Measurements from ENCODE around the gene SLC25A6. TPM values are rescaled to one million over a fixed set of nuclear protein-coding genes. Genes with fewer than 3 reads are reported as not detected.

The SLC25A6 gene
- total RNA-seq, 3 donors from 2014 or later = 518 to 544 (median 518) TPM

Other genes starting within 250 kb of the SLC25A6 start
- gene CRLF2, start 179.5 kb downstream of the SLC25A6 start, total RNA-seq = under 1 TPM in 2 of 3 donors, not detected in 1; 0.30 to 0.38 TPM
- under 1 TPM; 0.20 to 0.98 (median 0.69) TPM for gene CSF2RA, start 123.3 kb downstream of the SLC25A6 start, total RNA-seq
- gene IL3RA, start 55.3 kb downstream of the SLC25A6 start, total RNA-seq = under 1 TPM; 0.34 to 0.76 (median 0.76) TPM
- gene ASMTL, start 60.8 kb upstream of the SLC25A6 start, total RNA-seq = 10 to 100 TPM; 33.0 to 53.2 (median 36.9) TPM
- 10 to 100 TPM; 14.4 to 22.2 (median 18.4) TPM for gene P2RY8, start 145.1 kb upstream of the SLC25A6 start, total RNA-seq
- gene AKAP17A, start 199.5 kb upstream of the SLC25A6 start, total RNA-seq = 10 to 100 TPM; 56.3 to 62.6 (median 60.6) TPM
- gene ASMT, start 222.9 kb upstream of the SLC25A6 start, total RNA-seq = under 1 TPM in 1 of 3 donors, not detected in 2; 0.48 TPM